Measurements from ENCODE around the gene HOXA1. TPM values are rescaled to one million over a fixed set of nuclear protein-coding genes. Genes with fewer than 3 reads are reported as not detected.

The HOXA1 gene
- total RNA-seq, 1 experiment from 2014 or later = 8.8 TPM

GRCh38 chr7:27101171-27101956 lies 5.6 kb upstream of the HOXA1 start:
- intact Hi-C loops (cut with micrococcal nuclease; ENCODE audit: unreplicated experiment) = no loop called here
- POLR2A ChIA-PET = no interaction called here
- peak overlapping the region in 1 of 2 experiments; percentile 0; a peak in 1 of 4 replicates for H3K4me3 ChIP-seq (ENCODE audit: low read depth in 2 of 2, low read length in 2 of 2)

GRCh38 chr7:27100694-27101170 lies 4.9 kb upstream of the HOXA1 start:
- in situ Hi-C loops (cut with HindIII; ENCODE audit: low pct_unique_long_range_greater_than_20kb, low sequenced_read_pairs) = no loop called here
- POLR2A ChIA-PET = no interaction called here

More at GRCh38 chr7:27101171-27101956, 5.6 kb upstream of the HOXA1 start:
- H3K27ac ChIP-seq (ENCODE audit: low read length) = peak overlapping the region; percentile 99
- no peak for DNase-seq (ENCODE audit: low read depth, low spot score)
- H3K9me3 ChIP-seq (ENCODE audit: control insufficient read depth, insufficient read depth, low read depth, low read length) = no peaks in the 10 kb centered on the region
- TF ChIP-seq CTCF (IDR thresholded peaks at IDR 0.05) (no peak), POLR2AphosphoS5 (IDR thresholded peaks at IDR 0.05; ENCODE audit: low read depth, low read length) (no peak), TCF7L2 (IDR thresholded peaks at IDR 0.05; ENCODE audit: low read depth, low read length) (no peak)
- peaks cover 70% of the 10 kb centered on the region for H3K4me1 ChIP-seq (ENCODE audit: control insufficient read depth, insufficient read depth, low read length)
- H3K27me3 ChIP-seq (ENCODE audit: control insufficient read depth, insufficient read depth, low read length) = no peaks in the 10 kb centered on the region
- in situ Hi-C loops (cut with HindIII; ENCODE audit: low pct_unique_long_range_greater_than_20kb, low sequenced_read_pairs) = no loop called here
- CTCF ChIA-PET = no interaction called here
- BruUV-seq (replicated peaks) = no TSS peak
- ATAC-seq = no peak
- peaks cover 9% of the 10 kb centered on the region; the same call in 1 of the 2 replicates for H3K36me3 ChIP-seq (ENCODE audit: control insufficient read depth, insufficient read depth, low read length)

GRCh38 chr7:27099453-27100370 lies 3.9 kb upstream of the HOXA1 start:
- Histone ChIP-seq H3K36me3 (ENCODE audit: control insufficient read depth, insufficient read depth, low read length) (peaks cover 9% of the 10 kb centered on the region; the same call in 1 of the 2 replicates), H3K9me3 (ENCODE audit: control insufficient read depth, insufficient read depth, low read depth, low read length) (no peaks in the 10 kb centered on the region), H3K27me3 (ENCODE audit: control insufficient read depth, insufficient read depth, low read length) (no peaks in the 10 kb centered on the region), H3K27ac (ENCODE audit: low read length) (peak overlapping the region; percentile 99), H3K4me3 (ENCODE audit: low read depth in 2 of 2, low read length in 2 of 2) (peak overlapping the region; percentile 85 to 93), H3K4me1 (ENCODE audit: control insufficient read depth, insufficient read depth, low read length) (peaks cover 55% of the 10 kb centered on the region)
- no TSS peak for BruUV-seq (replicated peaks)
- intact Hi-C loops (cut with micrococcal nuclease; ENCODE audit: unreplicated experiment) (loop anchor here (10.0 kb wide), 1 partner anchor 65 kb away; no protein-coding TSS in a partner anchor), in situ Hi-C loops (cut with HindIII; ENCODE audit: low pct_unique_long_range_greater_than_20kb, low sequenced_read_pairs) (no loop called here)
- no peak for TF ChIP-seq REST (IDR thresholded peaks at IDR 0.05; ENCODE audit: insufficient read depth in 1 of 2, low read depth in 2 of 2, low read length in 1 of 2)
- TF ChIP-seq SIN3A (IDR thresholded peaks at IDR 0.05; ENCODE audit: borderline replicate concordance, insufficient read depth, low read depth, low read length) = no peak
- no peak for TF ChIP-seq CTCF (IDR thresholded peaks at IDR 0.05)
- TF ChIP-seq TCF7L2 (IDR thresholded peaks at IDR 0.05; ENCODE audit: low read depth, low read length) = no peak
- TF ChIP-seq POLR2AphosphoS5 (IDR thresholded peaks at IDR 0.05; ENCODE audit: low read depth, low read length) = no peak
- no peak for DNase-seq (ENCODE audit: low read depth, low spot score)
- ChIA-PET POLR2A (interaction anchor here (0.5 to 4.0 kb wide), 7 partner anchors 13 to 251 kb away, joined by 4 to 21 read pairs (median 7); no protein-coding TSS in a partner anchor), CTCF (interaction anchor here (0.6 to 1.4 kb wide), 2 partner anchors 10 to 41 kb away, joined by 5 to 7 read pairs; no protein-coding TSS in a partner anchor)
- no peak for ATAC-seq

More at GRCh38 chr7:27100694-27101170, 4.9 kb upstream of the HOXA1 start:
- DNase-seq (ENCODE audit: low read depth, low spot score) (no peak), ATAC-seq (no peak)
- CTCF ChIA-PET = no interaction called here
- Histone ChIP-seq H3K27ac (ENCODE audit: low read length) (peak overlapping the region; percentile 99), H3K4me1 (ENCODE audit: control insufficient read depth, insufficient read depth, low read length) (peaks cover 64% of the 10 kb centered on the region), H3K4me3 (ENCODE audit: low read depth in 2 of 2, low read length in 2 of 2) (peak overlapping the region in 1 of 2 experiments; percentile 0; a peak in 1 of 4 replicates), H3K9me3 (ENCODE audit: control insufficient read depth, insufficient read depth, low read depth, low read length) (no peaks in the 10 kb centered on the region), H3K36me3 (ENCODE audit: control insufficient read depth, insufficient read depth, low read length) (peaks cover 9% of the 10 kb centered on the region; the same call in 1 of the 2 replicates), H3K27me3 (ENCODE audit: control insufficient read depth, insufficient read depth, low read length) (no peaks in the 10 kb centered on the region)
- TF ChIP-seq SIN3A (IDR thresholded peaks at IDR 0.05; ENCODE audit: borderline replicate concordance, insufficient read depth, low read depth, low read length) (0 out of 2 replicates have a peak, but pooled peaks have one; percentile 67), TCF7L2 (IDR thresholded peaks at IDR 0.05; ENCODE audit: low read depth, low read length) (no peak), POLR2AphosphoS5 (IDR thresholded peaks at IDR 0.05; ENCODE audit: low read depth, low read length) (peak; percentile 22; the same call in 1 of the 2 replicates)
- no TSS peak for BruUV-seq (replicated peaks)
- intact Hi-C loops (cut with micrococcal nuclease; ENCODE audit: unreplicated experiment) = no loop called here
